H1 (cell line): ENCODE results near the gene FHAD1. TPM values are rescaled to one million over a fixed set of nuclear protein-coding genes. Genes with fewer than 3 reads are reported as not detected.
A peak's percentile ranks its signal among the peaks of the same experiment; 100 is the strongest.

Source experiments
- CTCF ChIA-PET: fragments of 300-600 bp; sonication (Branson Sonifier 250); formaldehyde crosslinking; loops from one replicate; lab custom pipeline; 2021; ENCODE audit not compliant: partially characterized antibody; lab: Charles Lee
- POLR2A ChIA-PET: fragments of 300-600 bp; sonication (Branson Sonifier 250); formaldehyde crosslinking; loops from one replicate; lab custom pipeline; 2021; ENCODE audit warnings: inconsistent platforms; ENCODE audit not compliant: partially characterized antibody; lab: Charles Lee
- DNase-seq, 2 experiments: peaks; one replicate each; pipeline versions ENCODE4 v3.0.0 to v3.0.0-alpha.2; 2010 to 2022; ENCODE audit warnings: low spot score in 2 of 2, low read depth in 1 of 2, mixed read lengths in 1 of 2
- FAIRE-seq: peaks from 2 replicates; lab custom pipeline; 2011; peaks lifted over from hg19 to GRCh38; lab: Jason Lieb, UNC
- H2AFZ ChIP-seq: 2 replicates; pipeline ENCODE4 v1.8.1; 2012; ENCODE audit warnings: low read length, inconsistent platforms
- H2AK5ac ChIP-seq: 2 replicates; pipeline ENCODE4 v1.6.1; 2013; ENCODE audit warnings: low read depth, low read length
- H2BK120ac ChIP-seq: replicated peaks from 2 replicates; pipeline ENCODE3; 2013; ENCODE audit warnings: low read depth, low read length, inconsistent platforms
- H2BK12ac ChIP-seq: 2 replicates; pipeline ENCODE4 v1.6.1; 2013; ENCODE audit warnings: low read depth, low read length
- H2BK15ac ChIP-seq: 2 replicates; pipeline ENCODE4 v1.6.1; 2013; ENCODE audit warnings: low read length
- H2BK20ac ChIP-seq: 2 replicates; pipeline ENCODE4 v1.6.1; 2013; ENCODE audit warnings: low read length
- H2BK5ac ChIP-seq: 2 replicates; pipeline ENCODE4 v1.6.1; 2013; ENCODE audit warnings: low read depth, low read length
- H3K14ac ChIP-seq: 2 replicates; pipeline ENCODE4 v1.6.1; 2013; ENCODE audit warnings: inconsistent platforms; ENCODE audit not compliant: insufficient read length
- H3K18ac ChIP-seq: 2 replicates; pipeline ENCODE4 v1.6.1; 2013; ENCODE audit warnings: low read length; ENCODE audit errors: extremely low read depth
- H3K23ac ChIP-seq: 2 replicates; pipeline ENCODE4 v1.6.1; 2013; ENCODE audit warnings: inconsistent platforms; ENCODE audit not compliant: insufficient read length
- H3K23me2 ChIP-seq: 2 replicates; pipeline ENCODE4 v1.6.1; 2013; ENCODE audit warnings: low read depth, low read length
- H3K27ac ChIP-seq: 2 replicates; pipeline ENCODE4 v1.6.1; 2011; ENCODE audit warnings: low read depth, low read length, inconsistent platforms
- H3K27me3 ChIP-seq, 4 experiments: replicated peaks in 1 of 4; 1 replicate in 1 of 4; 2 replicates in 3 of 4; pipeline versions ENCODE4 v1.6.1 to v1.8.1; 2011 to 2013; ENCODE audit warnings: low read length in 3 of 4, mild to moderate bottlenecking in 3 of 4, inconsistent platforms in 2 of 4, mixed read lengths in 2 of 4, moderate library complexity in 1 of 4; ENCODE audit not compliant: control insufficient read depth in 3 of 4, insufficient read depth in 3 of 4; ENCODE audit errors: extremely low read depth in 1 of 4
- H3K36me3 ChIP-seq, 4 experiments: 2 replicates each; pipeline versions ENCODE4 v1.6.1 to v1.8.1; 2011 to 2013; ENCODE audit warnings: mild to moderate bottlenecking in 4 of 4, low read length in 3 of 4, moderate library complexity in 2 of 4, control low read depth in 1 of 4, inconsistent platforms in 1 of 4; ENCODE audit not compliant: insufficient read depth in 4 of 4, control insufficient read depth in 2 of 4
- H3K4ac ChIP-seq: replicated peaks from 2 replicates; pipeline ENCODE3; 2013; ENCODE audit warnings: low read length, low read depth, mixed read lengths, inconsistent platforms; ENCODE audit not compliant: insufficient read length
- H3K4me1 ChIP-seq, 4 experiments: replicated peaks in 1 of 4; 1 replicate in 1 of 4; 2 replicates in 3 of 4; pipeline versions ENCODE4 v1.6.1 to v1.8.1; 2011 to 2013; ENCODE audit warnings: low read length in 3 of 4, inconsistent platforms in 2 of 4, mixed read lengths in 1 of 4; ENCODE audit not compliant: insufficient read depth in 4 of 4, control insufficient read depth in 3 of 4
- H3K4me2 ChIP-seq, 2 experiments: 2 replicates each; pipeline versions ENCODE4 v1.6.1 to v1.8.1; 2011 to 2013; ENCODE audit warnings: low read depth in 2 of 2, low read length in 2 of 2, control low read depth in 1 of 2, inconsistent platforms in 1 of 2, mild to moderate bottlenecking in 1 of 2; ENCODE audit not compliant: insufficient read depth in 1 of 2
- H3K4me3 ChIP-seq, 4 experiments: fragments of 200-600, 300-600 bp in 1 of 4; sonication (generic), shearing (Covaris generic), sonication (Bioruptor Twin) in 1 of 4; 2 replicates each; pipeline versions ENCODE4 v1.5.1 to v1.8.1; 2011 to 2016; ENCODE audit warnings: low read length in 4 of 4, low read depth in 3 of 4, control low read depth in 2 of 4, inconsistent platforms in 2 of 4, mild to moderate bottlenecking in 2 of 4, mixed read lengths in 1 of 4, moderate library complexity in 1 of 4; ENCODE audit not compliant: insufficient read depth in 2 of 4; ENCODE audit errors: extremely low read depth in 1 of 4
- H3K56ac ChIP-seq: replicated peaks from 2 replicates; pipeline ENCODE3; 2013; ENCODE audit warnings: low read depth, mild to moderate bottlenecking, mixed read lengths, low read length, inconsistent platforms; ENCODE audit not compliant: insufficient read length
- H3K79me1 ChIP-seq: 2 replicates; pipeline ENCODE4 v1.6.1; 2013; ENCODE audit warnings: low read depth, low read length, control low read depth
- H3K79me2 ChIP-seq, 2 experiments: 2 replicates each; pipeline versions ENCODE4 v1.6.1 to v1.8.1; 2012 to 2013; ENCODE audit warnings: low read length in 2 of 2, mild to moderate bottlenecking in 2 of 2, inconsistent platforms in 1 of 2; ENCODE audit not compliant: insufficient read depth in 2 of 2, control insufficient read depth in 1 of 2
- H3K9ac ChIP-seq, 4 experiments: replicated peaks in 1 of 4; 1 replicate in 1 of 4; 2 replicates in 3 of 4; pipeline versions ENCODE4 v1.6.1 to v1.8.1; 2011 to 2013; ENCODE audit warnings: low read depth in 3 of 4, low read length in 3 of 4, control low read depth in 2 of 4, mild to moderate bottlenecking in 2 of 4, moderate library complexity in 2 of 4, inconsistent platforms in 1 of 4; ENCODE audit errors: extremely low read depth in 1 of 4
- H3K9me3 ChIP-seq, 2 experiments: 2 replicates each; pipeline versions ENCODE4 v1.6.1 to v1.8.1; 2012 to 2013; ENCODE audit warnings: mild to moderate bottlenecking in 2 of 2, moderate library complexity in 2 of 2, control low read depth in 1 of 2, inconsistent platforms in 1 of 2, low read depth in 1 of 2, low read length in 1 of 2, mixed read lengths in 1 of 2; ENCODE audit not compliant: insufficient read depth in 2 of 2
- H4K20me1 ChIP-seq, 2 experiments: replicated peaks in 1 of 2; 2 replicates each; pipeline versions ENCODE3 to v1.8.1; 2011 to 2013; ENCODE audit warnings: inconsistent platforms in 2 of 2, low read length in 2 of 2, mild to moderate bottlenecking in 1 of 2; ENCODE audit not compliant: insufficient read depth in 2 of 2, control insufficient read depth in 1 of 2
- H4K5ac ChIP-seq: 2 replicates; pipeline ENCODE4 v1.6.1; 2013; ENCODE audit warnings: low read length, low read depth, mixed read lengths, inconsistent platforms; ENCODE audit not compliant: insufficient read length
- H4K8ac ChIP-seq: 2 replicates; pipeline ENCODE4 v1.8.0; 2013; ENCODE audit warnings: mild to moderate bottlenecking, moderate library complexity, low read length, inconsistent platforms; ENCODE audit not compliant: insufficient read depth; ENCODE audit errors: extremely low read depth
- H4K91ac ChIP-seq: replicated peaks from 2 replicates; pipeline ENCODE3; 2013; ENCODE audit warnings: low read length, mixed read lengths, inconsistent platforms; ENCODE audit not compliant: insufficient read length
- TAF7 ChIP-seq: optimal IDR thresholded peaks from 2 replicates; pipeline ENCODE3; 2011; ENCODE audit warnings: low read depth, mild to moderate bottlenecking, inconsistent platforms, low read length, moderate library complexity, borderline replicate concordance
- TEAD4 ChIP-seq: IDR thresholded peaks from 2 replicates; pipeline ENCODE4 v1.6.1; 2012; ENCODE audit warnings: low read depth, low read length, inconsistent platforms, mixed read lengths
- ZNF274 ChIP-seq: IDR thresholded peaks from 2 replicates; pipeline ENCODE4 v1.7.0; 2012; ENCODE audit warnings: low read length, borderline replicate concordance; ENCODE audit errors: extremely low read depth
- WGBS, 2 experiments: shearing (Covaris generic) in 1 of 2; methylation state at CpG; one replicate each; pipeline versions ENCODE4 v1.1.6 to v1.1.7; 2013 to 2015; ENCODE audit warnings: low lambda C conversion rate in 2 of 2, mixed read lengths in 2 of 2, inconsistent platforms in 1 of 2, low coverage in 1 of 2, missing lambda C conversion rate in 1 of 2; ENCODE audit not compliant: insufficient replicate concordance in 2 of 2, insufficient coverage in 1 of 2, insufficient read length in 1 of 2; ENCODE audit errors: extremely low coverage in 1 of 2, missing lambda C conversion rate in 1 of 2; 5-methylcytosine and 5-hydroxymethylcytosine counted together
- polyA plus RNA-seq, 7 experiments: library from polyadenylated mRNA; depleted of rRNA in 3 of 7; stranded (reverse) in 5 of 7; unstranded in 2 of 7; fragments of >200 nt in 5 of 7; fragments of 200-250 nt in 2 of 7; gene quantifications; 1 replicate in 5 of 7; 2 replicates in 1 of 7; 4 replicates in 1 of 7; pipeline versions ENCODE4 v1.2.1 to v1.2.3, GENCODE V29; 2011 to 2013; ENCODE audit warnings: missing spikeins in 2 of 7, mixed read lengths in 2 of 7
- total RNA-seq: library from RNA; stranded (reverse); fragmentation: NEBNext Ultra II Directional; extraction: Animal tissue kit (Norgen Biotek cat#: 25700); gene quantifications from 2 replicates; pipeline ENCODE4 v1.2.1, GENCODE V29; 2021

The FHAD1 gene
- total and polyA plus RNA-seq, 2 of the 8 experiments (the other 6 are each of a cell fraction or from before 2014, with no cell fraction given), result 0.39 to 0.69 TPM

- no peak for FAIRE-seq
- H2BK120ac ChIP-seq, result no peak overlapping the region
- ChIA-PET CTCF (interaction anchor here (1.2 kb wide), 3 partner anchors 15 to 24 kb away, joined by 3 to 5 read pairs (median 4); no protein-coding TSS in a partner anchor), POLR2A (interaction anchor here (0.6 to 1.3 kb wide), 2 partner anchors 162 to 1838 kb away, joined by 3 read pairs; no protein-coding TSS in a partner anchor)
- no peak overlapping the region for H4K8ac ChIP-seq
- WGBS, 2 experiments, result 87% methylated on average over 7 of the region's 7 CpGs; no CpG with 5 or more reads in 1 of the 2 experiments
- no peak overlapping the region for H3K18ac ChIP-seq
- no peak overlapping the region for H2AK5ac ChIP-seq
- no peak overlapping the region for H3K14ac ChIP-seq
- no peak overlapping the region for H2AFZ ChIP-seq
- no peak overlapping the region for H2BK20ac ChIP-seq
- DNase-seq, result no peak
- no peaks in the 10 kb centered on the region; a peak in 1 of 7 replicates for H3K4me1 ChIP-seq
- H3K4me3 ChIP-seq, result no peak overlapping the region
- H3K23ac ChIP-seq, result no peak overlapping the region
- H3K27me3 ChIP-seq, result no peaks in the 10 kb centered on the region
- no peak overlapping the region for H3K56ac ChIP-seq
- no peak overlapping the region for H3K4me2 ChIP-seq
- no peak overlapping the region for H3K27ac ChIP-seq
- H3K79me1 ChIP-seq, result no peaks in the 10 kb centered on the region
- no peaks in the 10 kb centered on the region for H3K79me2 ChIP-seq
- H4K5ac ChIP-seq, result no peak overlapping the region
- no peak overlapping the region for H2BK5ac ChIP-seq
- H3K4ac ChIP-seq, result peak overlapping the region; percentile 48
- H3K36me3 ChIP-seq, result no peaks in the 10 kb centered on the region
- no peaks in the 10 kb centered on the region for H3K23me2 ChIP-seq
- no peak overlapping the region for H2BK12ac ChIP-seq
- no peak overlapping the region for H2BK15ac ChIP-seq
- no peaks in the 10 kb centered on the region for H4K20me1 ChIP-seq
- H4K91ac ChIP-seq, result no peak overlapping the region
- no peak overlapping the region for H3K9ac ChIP-seq
- no peaks in the 10 kb centered on the region for H3K9me3 ChIP-seq
- no peak for TF ChIP-seq TEAD4
- TF ChIP-seq TAF7, result no peak
- TF ChIP-seq ZNF274, result no peak
These were observed 100.2 kb downstream of the FHAD1 start for GRCh38 chr1:15347182-15347581.
